Tibial nerve (tissue), 4 donors: ENCODE results near the gene TRPV4. TPM values are rescaled to one million over a fixed set of nuclear protein-coding genes. Genes with fewer than 3 reads are reported as not detected.

Experiments used
- DNase-seq, 2 donors: peaks; one replicate each; pipeline ENCODE4 v3.0.0-alpha.2; 2019; ENCODE audit warnings: low spot score in 2 of 2
- H3K27ac ChIP-seq, 4 donors: fragments of 200-600 bp; sonication (generic) in 3 of 4; one replicate each; pipeline ENCODE4 v1.5.1; 2017 to 2019; ENCODE audit warnings: mild to moderate bottlenecking in 1 of 4
- H3K27me3 ChIP-seq, 2 donors: fragments of 200-600 bp; sonication (generic) in 1 of 2; one replicate each; pipeline versions ENCODE4 v1.5.1 to v1.6.0; 2017 to 2019
- H3K36me3 ChIP-seq, 3 donors: fragments of 200-600 bp; sonication (generic); one replicate each; pipeline ENCODE4 v1.5.1; 2018 to 2019
- H3K4me1 ChIP-seq, 4 donors: fragments of 200-600 bp; sonication (generic) in 3 of 4; one replicate each; pipeline ENCODE4 v1.5.1; 2017 to 2019
- H3K4me3 ChIP-seq, 4 donors: fragments of 200-600 bp; sonication (generic) in 3 of 4; one replicate each; pipeline ENCODE4 v1.5.1; 2017 to 2019; ENCODE audit warnings: mild to moderate bottlenecking in 1 of 4, moderate library complexity in 1 of 4
- H3K9me3 ChIP-seq, 4 donors: fragments of 200-600 bp; sonication (generic) in 3 of 4; one replicate each; pipeline ENCODE4 v1.5.1; 2017 to 2019
- CTCF ChIP-seq, 5 experiments: fragments of 200-600 bp in 3 of 5; fragments of 450-650 bp in 2 of 5; sonication (generic) in 3 of 5; IDR thresholded peaks; one replicate each; pipeline ENCODE4 v1.5.1; 2016 to 2019; ENCODE audit warnings: antibody characterized with exemption in 5 of 5, mild to moderate bottlenecking in 3 of 5, moderate library complexity in 2 of 5
- EP300 ChIP-seq, 2 donors: sonication (generic); formaldehyde crosslinking; IDR thresholded peaks; one replicate each; pipeline ENCODE4 v1.6.1; 2017; ENCODE audit warnings: antibody characterized with exemption in 2 of 2, mild to moderate bottlenecking in 1 of 2
- POLR2A ChIP-seq, 2 donors: fragments of 450-650 bp; IDR thresholded peaks; one replicate each; pipeline ENCODE4 v1.6.1; 2017; ENCODE audit warnings: antibody characterized with exemption in 2 of 2, mild to moderate bottlenecking in 2 of 2, moderate library complexity in 2 of 2
- WGBS, 2 donors: methylation state at CpG; one replicate each; pipeline ENCODE4 v1.1.5; 2018; 5-methylcytosine and 5-hydroxymethylcytosine counted together
- total RNA-seq, 4 donors: library from RNA; depleted of rRNA; stranded (reverse); fragments of >200 nt; gene quantifications; one replicate each; pipeline ENCODE4 v1.1.0, GENCODE V29; 2016

Gene TRPV4
- total RNA-seq, 4 donors from 2014 or later: 0.42 to 3.0 (median 1.4) TPM

GRCh38 chr12:109768901-109769670 lies 64.1 kb downstream of the TRPV4 start:
- 81 to 92% methylated on average over 20 to 35 of the region's 38 CpGs for WGBS, 2 donors
- TF ChIP-seq POLR2A (IDR thresholded peaks at IDR 0.05) (no peak), CTCF (IDR thresholded peaks at IDR 0.05) (no peak), EP300 (IDR thresholded peaks at IDR 0.05) (no peak)
- H3K9me3 ChIP-seq: no peaks in the 10 kb centered on the region
- peaks cover 0 to 18% (median 0%) of the 10 kb centered on the region in 3 donors for H3K36me3 ChIP-seq
- H3K4me1 ChIP-seq: peaks cover 0 to 34% (median 5%) of the 10 kb centered on the region in 4 donors
- peak overlapping the region in 2 of 4 donors; percentile 28 to 46 for H3K27ac ChIP-seq
- DNase-seq: no peak
- H3K4me3 ChIP-seq: no peak overlapping the region
- H3K27me3 ChIP-seq: no peaks in the 10 kb centered on the region

DNA sequence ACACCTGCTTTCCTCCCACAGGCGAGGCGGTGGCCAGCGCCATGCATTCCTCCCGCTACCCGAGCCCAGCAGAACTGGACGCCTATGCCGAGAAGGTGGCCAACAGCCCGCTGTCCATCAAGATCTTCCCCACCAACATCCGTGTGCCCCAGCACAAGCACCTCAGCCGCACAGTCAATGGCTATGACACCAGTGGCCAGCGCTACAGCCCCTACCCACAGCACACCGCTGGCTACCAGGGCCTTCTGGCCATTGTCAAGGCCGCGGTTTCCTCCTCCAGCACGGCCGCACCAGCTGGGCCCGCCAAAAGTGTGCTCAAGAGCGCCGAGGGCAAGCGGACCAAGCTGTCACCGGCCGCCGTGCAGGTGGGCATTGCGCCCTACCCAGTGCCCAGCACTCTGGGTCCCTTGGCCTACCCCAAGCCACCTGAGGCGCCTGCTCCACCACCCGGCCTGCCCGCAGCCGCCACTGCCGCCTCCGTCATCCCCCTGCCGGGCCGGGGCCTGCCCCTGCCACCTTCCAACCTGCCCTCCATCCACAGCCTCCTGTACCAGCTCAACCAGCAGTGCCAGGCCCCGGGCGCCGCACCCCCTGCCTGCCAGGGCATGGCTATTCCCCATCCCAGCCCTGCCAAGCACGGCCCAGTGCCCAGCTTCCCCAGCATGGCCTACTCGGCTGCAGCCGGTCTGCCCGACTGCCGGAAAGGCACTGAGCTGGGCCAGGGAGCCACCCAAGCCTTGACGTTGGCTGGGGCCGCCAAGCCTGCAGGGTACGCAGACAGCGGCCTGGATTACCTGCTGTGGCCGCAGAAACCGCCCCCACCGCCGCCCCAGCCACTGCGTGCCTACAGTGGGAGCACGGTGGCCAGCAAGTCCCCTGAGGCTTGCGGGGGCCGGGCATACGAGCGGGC lies 65.0 kb downstream of the TRPV4 start:
- peaks cover 0 to 6% (median 0%) of the 10 kb centered on the region in 4 donors for H3K9me3 ChIP-seq
- WGBS, 2 donors: 91 to 94% methylated on average over 34 to 46 of the region's 54 CpGs
- peaks cover 0 to 28% (median 5%) of the 10 kb centered on the region in 4 donors for H3K4me1 ChIP-seq
- DNase-seq: no peak
- TF ChIP-seq EP300 (IDR thresholded peaks at IDR 0.05) (no peak), POLR2A (IDR thresholded peaks at IDR 0.05) (no peak)
- H3K36me3 ChIP-seq: peaks cover 0 to 22% (median 0%) of the 10 kb centered on the region in 3 donors
- peak overlapping the region in 1 of 4 donors; percentile 46 for H3K27ac ChIP-seq
- no peaks in the 10 kb centered on the region for H3K27me3 ChIP-seq
- H3K4me3 ChIP-seq: no peak overlapping the region

GRCh38 chr12:109767456-109767855 lies 65.7 kb downstream of the TRPV4 start:
- Histone ChIP-seq H3K27ac (no peak overlapping the region), H3K4me3 (no peak overlapping the region), H3K36me3 (peaks cover 0 to 22% (median 0%) of the 10 kb centered on the region in 3 donors), H3K27me3 (no peaks in the 10 kb centered on the region), H3K4me1 (peaks cover 0 to 22% (median 5%) of the 10 kb centered on the region in 4 donors), H3K9me3 (peaks cover 0 to 12% (median 0%) of the 10 kb centered on the region in 4 donors)
- TF ChIP-seq EP300 (IDR thresholded peaks at IDR 0.05) (no peak), POLR2A (IDR thresholded peaks at IDR 0.05) (no peak), CTCF (IDR thresholded peaks at IDR 0.05) (no peak)
- DNase-seq: no peak
- WGBS, 2 donors: 91 to 94% methylated on average over 4 of the region's 4 CpGs

DNA sequence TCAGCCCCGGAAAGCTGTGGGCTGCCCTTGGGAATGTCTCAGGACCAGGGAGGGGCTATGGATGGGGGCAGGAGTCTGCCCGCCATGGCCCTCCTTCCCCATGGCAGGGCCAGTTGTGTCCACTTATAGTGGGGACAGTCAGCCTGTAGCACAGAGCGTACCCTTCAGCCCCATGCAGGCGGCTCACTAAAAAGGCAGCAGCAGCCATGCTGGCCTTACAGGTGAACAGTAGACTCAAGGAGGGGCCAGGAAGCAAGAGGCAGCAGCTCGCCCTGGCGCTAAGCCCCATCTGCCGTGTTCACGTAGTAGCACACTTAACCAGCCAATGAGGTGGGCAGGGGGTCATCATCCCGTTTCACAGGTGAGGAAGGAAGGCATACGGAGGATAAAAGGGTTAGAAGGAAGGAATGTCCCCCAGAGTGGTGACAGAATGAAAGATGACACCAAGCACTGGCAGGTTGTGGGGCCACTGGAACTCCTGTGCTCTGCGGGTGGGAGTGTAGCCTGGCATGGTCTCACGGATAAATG lies 66.9 kb downstream of the TRPV4 start:
- 69 to 79% methylated on average over 12 of the region's 12 CpGs for WGBS, 2 donors
- peaks cover 0 to 12% (median 0%) of the 10 kb centered on the region in 4 donors for H3K9me3 ChIP-seq
- DNase-seq: no peak
- H3K4me3 ChIP-seq: no peak overlapping the region
- H3K27me3 ChIP-seq: no peaks in the 10 kb centered on the region
- peaks cover 0 to 21% (median 5%) of the 10 kb centered on the region in 4 donors for H3K4me1 ChIP-seq
- H3K36me3 ChIP-seq: peaks cover 0 to 22% (median 0%) of the 10 kb centered on the region in 3 donors
- TF ChIP-seq POLR2A (IDR thresholded peaks at IDR 0.05) (no peak), EP300 (IDR thresholded peaks at IDR 0.05) (no peak), CTCF (IDR thresholded peaks at IDR 0.05) (no peak)
- no peak overlapping the region for H3K27ac ChIP-seq

GRCh38 chr12:109765446-109765810 lies 67.8 kb downstream of the TRPV4 start:
- Histone ChIP-seq H3K4me3 (no peak overlapping the region), H3K4me1 (peaks cover 0 to 25% (median 3%) of the 10 kb centered on the region in 4 donors), H3K27ac (no peak overlapping the region), H3K36me3 (peaks cover 0 to 22% (median 0%) of the 10 kb centered on the region in 3 donors), H3K27me3 (no peaks in the 10 kb centered on the region), H3K9me3 (peaks cover 0 to 12% (median 0%) of the 10 kb centered on the region in 4 donors)
- DNase-seq: no peak
- WGBS, 2 donors: 77 to 83% methylated on average over 6 of the region's 6 CpGs
- no peak for TF ChIP-seq EP300 (IDR thresholded peaks at IDR 0.05)
